ENCODE results near the gene CCDC137. TPM values are rescaled to one million over a fixed set of nuclear protein-coding genes. Genes with fewer than 3 reads are reported as not detected.

Gene CCDC137
- polyA plus RNA-seq, 1 of the 3 experiments (the other 2 are of a cell fraction): 62.4 TPM

DNA sequence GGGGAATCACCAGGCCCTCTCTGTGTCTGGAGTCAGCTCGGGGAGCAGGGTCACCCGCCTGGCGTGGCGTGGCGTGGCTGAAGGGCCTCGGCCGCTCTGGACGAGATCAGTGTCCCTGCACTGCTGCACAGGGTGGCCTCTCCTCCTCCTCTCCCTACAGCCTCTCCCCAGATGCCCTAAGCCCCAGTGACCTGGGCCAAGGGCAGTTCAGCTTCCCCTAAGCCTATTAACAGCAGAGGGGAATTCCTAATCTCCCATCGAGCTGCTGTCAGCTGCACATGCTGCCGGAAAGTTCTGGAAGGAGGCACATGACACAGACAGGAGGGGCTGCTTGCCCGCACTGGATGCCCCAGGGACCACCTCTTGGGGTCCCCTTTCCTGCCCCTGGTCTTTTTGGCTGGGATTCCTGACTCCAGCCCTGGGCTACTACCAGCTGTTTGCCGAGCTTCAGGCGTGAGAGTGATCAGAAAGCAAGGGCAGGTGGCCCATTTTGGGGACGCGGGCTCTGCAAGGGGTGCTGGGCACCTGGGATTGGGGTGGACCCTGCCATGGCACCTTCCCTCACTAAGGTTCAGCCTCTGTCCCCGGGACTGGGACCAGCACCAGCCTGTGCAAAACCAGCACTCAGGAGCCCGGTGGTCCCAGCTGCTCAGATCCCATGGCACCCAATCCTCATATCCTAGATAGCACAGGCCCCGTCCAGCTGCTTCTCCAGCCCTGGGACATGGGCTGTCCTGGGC is 11.0 kb upstream of the CCDC137 start:
- no peaks in the 10 kb centered on the region for H3K9me3 ChIP-seq
- H3F3A ChIP-seq (replicated peaks; ENCODE audit: insufficient read depth): peaks cover 3% of the 10 kb centered on the region
- DNase-seq: no peak
- no peaks in the 10 kb centered on the region for H3K79me2 ChIP-seq (ENCODE audit: insufficient read depth)
- H3K4me3 ChIP-seq (ENCODE audit: low read depth in 2 of 2, low read length in 1 of 2): no peak overlapping the region
- no peak overlapping the region for H3K9ac ChIP-seq
- H3K27ac ChIP-seq (ENCODE audit: low read depth in 2 of 2, low read length in 1 of 2): no peak overlapping the region
- H3K4me2 ChIP-seq: no peak overlapping the region
- H4K20me1 ChIP-seq (ENCODE audit: insufficient read depth): no peaks in the 10 kb centered on the region
- ChIA-PET CTCF (interaction anchor here (1.0 to 1.3 kb wide), 3 partner anchors 10 to 14 kb away, joined by 3 to 4 read pairs (median 4); no protein-coding TSS in a partner anchor), POLR2A (interaction anchor here (1.9 kb wide), 1 partner anchor 10 kb away, joined by 7 read pairs; the partner anchor contains the start of genes CCDC137 and OXLD1)
- peaks cover 6 to 7% of the 10 kb centered on the region in 2 experiments; a peak in 2 of 4 replicates for H3K4me1 ChIP-seq (ENCODE audit: control insufficient read depth in 1 of 2, insufficient read depth in 2 of 2, low read depth in 1 of 2, low read length in 1 of 2)
- no peak for TF ChIP-seq RCOR1 (IDR thresholded peaks at IDR 0.05; ENCODE audit: low read length)
- TF ChIP-seq, protein P1, sequence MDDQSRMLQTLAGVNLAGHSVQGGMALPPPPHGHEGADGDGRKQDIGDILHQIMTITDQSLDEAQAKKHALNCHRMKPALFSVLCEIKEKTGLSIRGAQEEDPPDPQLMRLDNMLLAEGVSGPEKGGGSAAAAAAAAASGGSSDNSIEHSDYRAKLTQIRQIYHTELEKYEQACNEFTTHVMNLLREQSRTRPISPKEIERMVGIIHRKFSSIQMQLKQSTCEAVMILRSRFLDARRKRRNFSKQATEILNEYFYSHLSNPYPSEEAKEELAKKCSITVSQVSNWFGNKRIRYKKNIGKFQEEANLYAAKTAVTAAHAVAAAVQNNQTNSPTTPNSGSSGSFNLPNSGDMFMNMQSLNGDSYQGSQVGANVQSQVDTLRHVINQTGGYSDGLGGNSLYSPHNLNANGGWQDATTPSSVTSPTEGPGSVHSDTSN (IDR thresholded peaks at IDR 0.05): no peak
- WGBS (ENCODE audit: low lambda C conversion rate): 79% methylated on average over 14 of the region's 18 CpGs
- H3K36me3 ChIP-seq (replicated peaks in 1 of 2; ENCODE audit: control insufficient read depth in 1 of 2, insufficient read depth in 2 of 2, low read length in 1 of 2): no peaks in the 10 kb centered on the region
- H3K27me3 ChIP-seq (ENCODE audit: insufficient read depth): no peaks in the 10 kb centered on the region
- H2AFZ ChIP-seq (ENCODE audit: low read depth): no peak overlapping the region
- no peaks in the 10 kb centered on the region for H3K9me2 ChIP-seq

DNA sequence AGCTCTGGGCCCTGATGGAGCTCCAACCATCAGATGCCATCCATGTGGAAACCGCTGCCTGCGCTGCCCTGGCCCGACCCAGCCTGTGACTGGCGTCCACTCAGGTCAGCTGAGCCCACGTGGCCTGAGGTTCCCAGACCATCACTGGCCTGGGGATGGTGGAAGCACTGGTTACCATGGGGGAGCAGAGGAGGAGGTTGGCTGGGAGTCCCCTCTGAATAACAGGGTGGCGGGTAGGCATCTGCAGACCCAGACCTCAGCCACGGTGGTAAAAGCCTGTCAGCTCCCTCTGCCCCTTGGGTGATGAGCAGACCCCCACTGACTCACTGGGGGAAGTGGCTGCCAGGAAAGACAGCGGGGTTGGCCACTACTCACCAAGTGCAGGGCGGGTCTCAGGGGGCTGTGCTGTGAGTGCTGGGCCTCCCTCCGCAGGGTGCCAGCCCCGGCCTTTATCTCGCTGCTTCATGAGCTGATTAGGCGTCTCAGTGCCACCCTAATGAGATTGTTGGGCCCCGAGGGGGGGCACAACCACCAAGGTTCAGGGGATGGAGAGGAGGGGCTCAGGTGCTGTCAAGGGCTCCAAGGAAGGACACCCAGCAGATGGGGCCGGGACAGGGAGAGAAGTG is 10.3 kb upstream of the CCDC137 start, which contains the start of gene PDE6G:
TSS of gene PDE6G (minus strand) at position 425 of the 626 bp plus-strand sequence. CDS start 3,237 bp downstream, outside the sequence.
- Histone ChIP-seq H3K4me2 (no peak within 1 kb of the TSS), H4K20me1 (ENCODE audit: insufficient read depth) (no peaks in the 10 kb centered on the region), H3K9me2 (no peaks in the 10 kb centered on the region), H3K79me2 (ENCODE audit: insufficient read depth) (no peaks in the 10 kb centered on the region), H3K4me3 (ENCODE audit: low read depth in 2 of 2, low read length in 1 of 2) (no peak within 1 kb of the TSS), H3F3A (replicated peaks; ENCODE audit: insufficient read depth) (peaks cover 3% of the 10 kb centered on the region), H2AFZ (ENCODE audit: low read depth) (no peak within 1 kb of the TSS), H3K36me3 (replicated peaks in 1 of 2; ENCODE audit: control insufficient read depth in 1 of 2, insufficient read depth in 2 of 2, low read length in 1 of 2) (no peaks in the 10 kb centered on the region), H3K4me1 (ENCODE audit: control insufficient read depth in 1 of 2, insufficient read depth in 2 of 2, low read depth in 1 of 2, low read length in 1 of 2) (peaks cover 3 to 7% of the 10 kb centered on the region in 2 experiments; a peak in 2 of 4 replicates), H3K9me3 (no peaks in the 10 kb centered on the region), H3K27me3 (ENCODE audit: insufficient read depth) (no peaks in the 10 kb centered on the region), H3K9ac (no peak within 1 kb of the TSS), H3K27ac (ENCODE audit: low read depth in 2 of 2, low read length in 1 of 2) (no peak within 1 kb of the TSS)
- CTCF ChIA-PET: interaction anchor here (0.7 to 1.3 kb wide), 4 partner anchors 9 to 19 kb away, joined by 3 to 4 read pairs (median 4); no protein-coding TSS in a partner anchor
- 83% methylated on average over 15 of the region's 15 CpGs for WGBS (ENCODE audit: low lambda C conversion rate)
- no peak for DNase-seq
- POLR2A ChIA-PET: interaction anchor here (1.9 kb wide), 1 partner anchor 10 kb away, joined by 7 read pairs; the partner anchor contains the start of genes CCDC137 and OXLD1
- TF ChIP-seq FOXJ3 (CRISPR knock-in tag; IDR thresholded peaks at IDR 0.05) (no peak), CHD2 (IDR thresholded peaks at IDR 0.05; ENCODE audit: low read length, partially characterized antibody) (no peak), POLR2AphosphoS5 (IDR thresholded peaks at IDR 0.05; ENCODE audit: low read depth, low read length) (no peak), NFIC (IDR thresholded peaks at IDR 0.05; ENCODE audit: borderline replicate concordance) (no peak), RXRA (IDR thresholded peaks at IDR 0.05; ENCODE audit: borderline replicate concordance, low read depth) (no peak), RCOR1 (IDR thresholded peaks at IDR 0.05; ENCODE audit: low read length) (no peak), FOXM1 (IDR thresholded peaks at IDR 0.05; ENCODE audit: low read depth) (no peak)
- TF ChIP-seq, protein P2, sequence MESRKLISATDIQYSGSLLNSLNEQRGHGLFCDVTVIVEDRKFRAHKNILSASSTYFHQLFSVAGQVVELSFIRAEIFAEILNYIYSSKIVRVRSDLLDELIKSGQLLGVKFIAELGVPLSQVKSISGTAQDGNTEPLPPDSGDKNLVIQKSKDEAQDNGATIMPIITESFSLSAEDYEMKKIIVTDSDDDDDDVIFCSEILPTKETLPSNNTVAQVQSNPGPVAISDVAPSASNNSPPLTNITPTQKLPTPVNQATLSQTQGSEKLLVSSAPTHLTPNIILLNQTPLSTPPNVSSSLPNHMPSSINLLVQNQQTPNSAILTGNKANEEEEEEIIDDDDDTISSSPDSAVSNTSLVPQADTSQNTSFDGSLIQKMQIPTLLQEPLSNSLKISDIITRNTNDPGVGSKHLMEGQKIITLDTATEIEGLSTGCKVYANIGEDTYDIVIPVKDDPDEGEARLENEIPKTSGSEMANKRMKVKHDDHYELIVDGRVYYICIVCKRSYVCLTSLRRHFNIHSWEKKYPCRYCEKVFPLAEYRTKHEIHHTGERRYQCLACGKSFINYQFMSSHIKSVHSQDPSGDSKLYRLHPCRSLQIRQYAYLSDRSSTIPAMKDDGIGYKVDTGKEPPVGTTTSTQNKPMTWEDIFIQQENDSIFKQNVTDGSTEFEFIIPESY (IDR thresholded peaks at IDR 0.05; ENCODE audit: borderline replicate concordance, low read depth): no peak
- TF ChIP-seq, protein P3, sequence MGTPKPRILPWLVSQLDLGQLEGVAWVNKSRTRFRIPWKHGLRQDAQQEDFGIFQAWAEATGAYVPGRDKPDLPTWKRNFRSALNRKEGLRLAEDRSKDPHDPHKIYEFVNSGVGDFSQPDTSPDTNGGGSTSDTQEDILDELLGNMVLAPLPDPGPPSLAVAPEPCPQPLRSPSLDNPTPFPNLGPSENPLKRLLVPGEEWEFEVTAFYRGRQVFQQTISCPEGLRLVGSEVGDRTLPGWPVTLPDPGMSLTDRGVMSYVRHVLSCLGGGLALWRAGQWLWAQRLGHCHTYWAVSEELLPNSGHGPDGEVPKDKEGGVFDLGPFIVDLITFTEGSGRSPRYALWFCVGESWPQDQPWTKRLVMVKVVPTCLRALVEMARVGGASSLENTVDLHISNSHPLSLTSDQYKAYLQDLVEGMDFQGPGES (IDR thresholded peaks at IDR 0.05; ENCODE audit: low read depth, low read length): no peak
- TF ChIP-seq, protein P4, sequence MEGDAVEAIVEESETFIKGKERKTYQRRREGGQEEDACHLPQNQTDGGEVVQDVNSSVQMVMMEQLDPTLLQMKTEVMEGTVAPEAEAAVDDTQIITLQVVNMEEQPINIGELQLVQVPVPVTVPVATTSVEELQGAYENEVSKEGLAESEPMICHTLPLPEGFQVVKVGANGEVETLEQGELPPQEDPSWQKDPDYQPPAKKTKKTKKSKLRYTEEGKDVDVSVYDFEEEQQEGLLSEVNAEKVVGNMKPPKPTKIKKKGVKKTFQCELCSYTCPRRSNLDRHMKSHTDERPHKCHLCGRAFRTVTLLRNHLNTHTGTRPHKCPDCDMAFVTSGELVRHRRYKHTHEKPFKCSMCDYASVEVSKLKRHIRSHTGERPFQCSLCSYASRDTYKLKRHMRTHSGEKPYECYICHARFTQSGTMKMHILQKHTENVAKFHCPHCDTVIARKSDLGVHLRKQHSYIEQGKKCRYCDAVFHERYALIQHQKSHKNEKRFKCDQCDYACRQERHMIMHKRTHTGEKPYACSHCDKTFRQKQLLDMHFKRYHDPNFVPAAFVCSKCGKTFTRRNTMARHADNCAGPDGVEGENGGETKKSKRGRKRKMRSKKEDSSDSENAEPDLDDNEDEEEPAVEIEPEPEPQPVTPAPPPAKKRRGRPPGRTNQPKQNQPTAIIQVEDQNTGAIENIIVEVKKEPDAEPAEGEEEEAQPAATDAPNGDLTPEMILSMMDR (IDR thresholded peaks at IDR 0.05): no peak
- TF ChIP-seq, protein P5, sequence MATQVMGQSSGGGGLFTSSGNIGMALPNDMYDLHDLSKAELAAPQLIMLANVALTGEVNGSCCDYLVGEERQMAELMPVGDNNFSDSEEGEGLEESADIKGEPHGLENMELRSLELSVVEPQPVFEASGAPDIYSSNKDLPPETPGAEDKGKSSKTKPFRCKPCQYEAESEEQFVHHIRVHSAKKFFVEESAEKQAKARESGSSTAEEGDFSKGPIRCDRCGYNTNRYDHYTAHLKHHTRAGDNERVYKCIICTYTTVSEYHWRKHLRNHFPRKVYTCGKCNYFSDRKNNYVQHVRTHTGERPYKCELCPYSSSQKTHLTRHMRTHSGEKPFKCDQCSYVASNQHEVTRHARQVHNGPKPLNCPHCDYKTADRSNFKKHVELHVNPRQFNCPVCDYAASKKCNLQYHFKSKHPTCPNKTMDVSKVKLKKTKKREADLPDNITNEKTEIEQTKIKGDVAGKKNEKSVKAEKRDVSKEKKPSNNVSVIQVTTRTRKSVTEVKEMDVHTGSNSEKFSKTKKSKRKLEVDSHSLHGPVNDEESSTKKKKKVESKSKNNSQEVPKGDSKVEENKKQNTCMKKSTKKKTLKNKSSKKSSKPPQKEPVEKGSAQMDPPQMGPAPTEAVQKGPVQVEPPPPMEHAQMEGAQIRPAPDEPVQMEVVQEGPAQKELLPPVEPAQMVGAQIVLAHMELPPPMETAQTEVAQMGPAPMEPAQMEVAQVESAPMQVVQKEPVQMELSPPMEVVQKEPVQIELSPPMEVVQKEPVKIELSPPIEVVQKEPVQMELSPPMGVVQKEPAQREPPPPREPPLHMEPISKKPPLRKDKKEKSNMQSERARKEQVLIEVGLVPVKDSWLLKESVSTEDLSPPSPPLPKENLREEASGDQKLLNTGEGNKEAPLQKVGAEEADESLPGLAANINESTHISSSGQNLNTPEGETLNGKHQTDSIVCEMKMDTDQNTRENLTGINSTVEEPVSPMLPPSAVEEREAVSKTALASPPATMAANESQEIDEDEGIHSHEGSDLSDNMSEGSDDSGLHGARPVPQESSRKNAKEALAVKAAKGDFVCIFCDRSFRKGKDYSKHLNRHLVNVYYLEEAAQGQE (IDR thresholded peaks at IDR 0.05; ENCODE audit: low read depth, low read length): no peak
